Vagina (tissue), 2 donors: ENCODE data around the gene PRRG2. TPM values are rescaled to one million over a fixed set of nuclear protein-coding genes. Genes with fewer than 3 reads are reported as not detected.

ENCODE experiments used
- DNase-seq, 2 donors: peaks; one replicate each; pipeline ENCODE4 v3.0.0-alpha.2; 2017; ENCODE audit errors: extremely low spot score in 2 of 2
- H3K27ac ChIP-seq: fragments of 200-600 bp; sonication (generic); one replicate; pipeline ENCODE4 v1.5.1; 2019
- H3K27me3 ChIP-seq: fragments of 200-600 bp; sonication (generic); one replicate; pipeline ENCODE4 v1.5.1; 2019
- H3K36me3 ChIP-seq, 2 donors: fragments of 200-600 bp; sonication (generic); one replicate each; pipeline ENCODE4 v1.5.1; 2017 to 2019
- H3K4me1 ChIP-seq: fragments of 200-600 bp; sonication (generic); one replicate; pipeline ENCODE4 v1.5.1; 2019
- H3K4me3 ChIP-seq, 2 donors: fragments of 200-600 bp; sonication (generic); 1 replicate in 1 of 2; 2 replicates in 1 of 2; pipeline ENCODE4 v1.5.1; 2016 to 2019
- H3K9me3 ChIP-seq: fragments of 200-600 bp; sonication (generic); one replicate; pipeline ENCODE4 v1.5.1; 2019
- CTCF ChIP-seq, 3 experiments: fragments of 450-650 bp in 2 of 3; fragments of 200-600 bp in 1 of 3; sonication (generic) in 1 of 3; IDR thresholded peaks; one replicate each; pipeline ENCODE4 v1.5.1; 2017 to 2019; ENCODE audit warnings: antibody characterized with exemption in 3 of 3, mild to moderate bottlenecking in 2 of 3, moderate library complexity in 2 of 3
- POLR2A ChIP-seq, 2 donors: fragments of 450-650 bp; IDR thresholded peaks; one replicate each; pipeline ENCODE4 v1.6.1; 2017; ENCODE audit warnings: antibody characterized with exemption in 2 of 2, mild to moderate bottlenecking in 2 of 2, moderate library complexity in 2 of 2
- POLR2AphosphoS5 ChIP-seq, 2 donors: sonication (generic); formaldehyde crosslinking; IDR thresholded peaks; one replicate each; pipeline ENCODE4 v1.9.0; 2017; ENCODE audit warnings: antibody characterized with exemption in 2 of 2, mild to moderate bottlenecking in 2 of 2, low read depth in 1 of 2; ENCODE audit not compliant: insufficient read depth in 1 of 2
- intact Hi-C: fragments of 100-400 bp; cut with DNase I; formaldehyde crosslinking; loops from one replicate; pipeline ENCODE4 v1.15.1; 2023
- total RNA-seq: library from RNA; depleted of rRNA; stranded (reverse); fragments of >200 nt; gene quantifications from one replicate; pipeline ENCODE4 v1.2.3, GENCODE V29; 2016

The PRRG2 gene
- total RNA-seq, 1 donor from 2014 or later: 5.4 TPM

GRCh38 chr19:49594993-49595818 lies 14.1 kb downstream of the PRRG2 start:
- intact Hi-C loops: no loop called here
- Histone ChIP-seq H3K27ac (no peak overlapping the region), H3K36me3 (peaks cover 0 to 35% of the 10 kb centered on the region in 2 donors), H3K9me3 (no peaks in the 10 kb centered on the region), H3K27me3 (no peaks in the 10 kb centered on the region), H3K4me3 (no peak overlapping the region), H3K4me1 (peaks cover 18% of the 10 kb centered on the region)
- DNase-seq: no peak
- TF ChIP-seq POLR2A (IDR thresholded peaks at IDR 0.05): no peak
- no peak for TF ChIP-seq CTCF (IDR thresholded peaks at IDR 0.05)
- no peak for TF ChIP-seq POLR2AphosphoS5 (IDR thresholded peaks at IDR 0.05; ENCODE audit: insufficient read depth in 1 of 2, low read depth in 1 of 2)

DNA sequence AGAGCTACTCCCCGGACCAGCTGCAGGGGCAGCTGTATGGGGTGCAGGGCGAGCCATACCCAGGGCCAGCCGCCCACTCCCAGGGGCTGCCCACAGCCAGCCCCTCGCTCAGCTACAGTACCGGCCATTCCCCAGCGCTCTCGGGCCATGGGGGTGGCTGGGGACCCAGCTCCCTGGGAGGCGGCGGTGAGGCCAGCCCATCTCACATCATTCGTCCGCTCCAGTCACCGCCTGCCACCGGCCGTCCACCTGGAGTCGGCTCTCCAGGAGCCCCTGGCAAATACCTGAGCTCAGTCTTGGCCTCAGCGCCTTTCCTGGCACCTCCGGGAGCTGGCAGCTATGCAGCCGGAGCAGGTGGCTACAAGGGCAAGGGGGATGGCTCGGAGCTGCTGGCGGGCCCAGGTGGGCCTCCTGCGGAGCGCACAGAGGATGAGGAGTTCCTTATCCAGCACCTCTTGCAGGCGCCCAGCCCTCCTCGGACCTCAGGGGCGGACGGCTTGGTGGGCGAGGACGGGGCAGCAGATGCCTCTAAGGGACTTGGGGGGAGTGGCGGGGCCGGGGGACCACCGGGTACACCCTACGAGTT lies 14.8 kb downstream of the PRRG2 start:
- H3K4me3 ChIP-seq: no peak overlapping the region
- no peak overlapping the region for H3K27ac ChIP-seq
- TF ChIP-seq CTCF (IDR thresholded peaks at IDR 0.05): no peak
- TF ChIP-seq POLR2AphosphoS5 (IDR thresholded peaks at IDR 0.05; ENCODE audit: insufficient read depth in 1 of 2, low read depth in 1 of 2): no peak
- H3K27me3 ChIP-seq: no peaks in the 10 kb centered on the region
- no peaks in the 10 kb centered on the region for H3K9me3 ChIP-seq
- H3K36me3 ChIP-seq: peaks cover 0 to 41% of the 10 kb centered on the region in 2 donors
- intact Hi-C loops: no loop called here
- no peak for DNase-seq
- peaks cover 18% of the 10 kb centered on the region for H3K4me1 ChIP-seq

GRCh38 chr19:49596407-49596806 lies 15.3 kb downstream of the PRRG2 start:
- Histone ChIP-seq H3K27me3 (no peaks in the 10 kb centered on the region), H3K36me3 (peaks cover 0 to 46% of the 10 kb centered on the region in 2 donors), H3K9me3 (no peaks in the 10 kb centered on the region), H3K4me3 (no peak overlapping the region), H3K4me1 (peaks cover 18% of the 10 kb centered on the region), H3K27ac (no peak overlapping the region)
- DNase-seq: no peak
- TF ChIP-seq POLR2AphosphoS5 (IDR thresholded peaks at IDR 0.05; ENCODE audit: insufficient read depth in 1 of 2, low read depth in 1 of 2): no peak
- TF ChIP-seq CTCF (IDR thresholded peaks at IDR 0.05): no peak
- no peak for TF ChIP-seq POLR2A (IDR thresholded peaks at IDR 0.05)
- intact Hi-C loops: no loop called here

GRCh38 chr19:49596954-49597702 lies 16.0 kb downstream of the PRRG2 start:
- no peak overlapping the region for H3K4me3 ChIP-seq
- H3K4me1 ChIP-seq: peaks cover 16% of the 10 kb centered on the region
- no peak for TF ChIP-seq CTCF (IDR thresholded peaks at IDR 0.05)
- no peak for TF ChIP-seq POLR2AphosphoS5 (IDR thresholded peaks at IDR 0.05; ENCODE audit: insufficient read depth in 1 of 2, low read depth in 1 of 2)
- no peak for TF ChIP-seq POLR2A (IDR thresholded peaks at IDR 0.05)
- DNase-seq: no peak
- no peak overlapping the region for H3K27ac ChIP-seq
- no peaks in the 10 kb centered on the region for H3K9me3 ChIP-seq
- intact Hi-C loops: no loop called here
- H3K27me3 ChIP-seq: no peaks in the 10 kb centered on the region
- peaks cover 0 to 53% of the 10 kb centered on the region in 2 donors for H3K36me3 ChIP-seq
